WERI-Rb-1 (cell line): Measurements from ENCODE around the gene CRIP3.
"Not testable (repeated sequence)": the region's sequence is repeated elsewhere in the genome, so short reads cannot be mapped to it uniquely, and the experiment has no call there.

ENCODE experiments used
- DNase-seq: peaks from one replicate; pipeline ENCODE4 v3.0.0-alpha.2; 2020
- H3K27ac ChIP-seq: fragments of 250-450 bp; sonication (Bioruptor Pico); 2 replicates; pipeline ENCODE4 v1.5.1; 2020; ENCODE audit warnings: mild to moderate bottlenecking, moderate library complexity
- H3K27me3 ChIP-seq: fragments of 250-450 bp; sonication (Bioruptor Pico); 2 replicates; pipeline ENCODE4 v1.5.1; 2021; ENCODE audit warnings: mild to moderate bottlenecking, low read depth, moderate library complexity; ENCODE audit not compliant: insufficient read depth, severe bottlenecking
- H3K36me3 ChIP-seq: fragments of 250-450 bp; sonication (Bioruptor Pico); 2 replicates; pipeline ENCODE4 v1.5.1; 2020; ENCODE audit warnings: mild to moderate bottlenecking, moderate library complexity
- H3K4me3 ChIP-seq: 2 replicates; pipeline ENCODE4 v1.5.1; 2011; ENCODE audit warnings: low read depth, mild to moderate bottlenecking, control low read depth, low read length
- H3K9me3 ChIP-seq: fragments of 250-450 bp; sonication (Bioruptor Pico); 2 replicates; pipeline ENCODE4 v1.5.1; 2021; ENCODE audit warnings: mild to moderate bottlenecking, moderate library complexity; ENCODE audit not compliant: severe bottlenecking
- CTCF ChIP-seq: IDR thresholded peaks from 2 replicates; pipeline ENCODE4 v1.5.1; 2011; ENCODE audit warnings: low read depth, mild to moderate bottlenecking, control low read depth, inconsistent platforms, low read length

Gene CRIP3, protein sequence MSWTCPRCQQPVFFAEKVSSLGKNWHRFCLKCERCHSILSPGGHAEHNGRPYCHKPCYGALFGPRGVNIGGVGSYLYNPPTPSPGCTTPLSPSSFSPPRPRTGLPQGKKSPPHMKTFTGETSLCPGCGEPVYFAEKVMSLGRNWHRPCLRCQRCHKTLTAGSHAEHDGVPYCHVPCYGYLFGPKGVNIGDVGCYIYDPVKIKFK

GRCh38 chr6:43308101-43308989 lies at the start of gene CRIP3:
CRIP3 (minus strand) TSS chr6:43308826; CDS start chr6:43308792, 34 bp downstream.
- Histone ChIP-seq H3K27ac (no peak within 1 kb of the TSS), H3K36me3 (no peaks in the 10 kb centered on the region), H3K27me3 (no peaks in the 10 kb centered on the region), H3K4me3 (no peak within 1 kb of the TSS), H3K9me3 (no peaks in the 10 kb centered on the region)
- no peak for TF ChIP-seq CTCF
- no peak for DNase-seq

GRCh38 chr6:43355862-43356590 lies 47.4 kb upstream of the CRIP3 start:
- peaks cover 68% of the 10 kb centered on the region for H3K36me3 ChIP-seq

GRCh38 chr6:43351951-43352350 lies 43.3 kb upstream of the CRIP3 start:
- DNase-seq, H3K27ac ChIP-seq, H3K4me3 ChIP-seq, H3K9me3 ChIP-seq, H3K27me3 ChIP-seq: not testable (repeated sequence)
- H3K36me3 ChIP-seq = peaks cover 59% of the 10 kb centered on the region

More at GRCh38 chr6:43355862-43356590, 47.4 kb upstream of the CRIP3 start:
- H3K9me3 ChIP-seq = no peaks in the 10 kb centered on the region
- H3K27ac ChIP-seq = no peak overlapping the region
- H3K4me3 ChIP-seq = no peak overlapping the region
- DNase-seq = no peak
- peak; percentile 64 for TF ChIP-seq CTCF
- no peaks in the 10 kb centered on the region for H3K27me3 ChIP-seq

GRCh38 chr6:43347444-43347843 lies 38.8 kb upstream of the CRIP3 start:
- H3K27me3 ChIP-seq = no peaks in the 10 kb centered on the region
- peaks cover 65% of the 10 kb centered on the region for H3K36me3 ChIP-seq
- H3K4me3 ChIP-seq = no peak overlapping the region
- DNase-seq = no peak
- no peak overlapping the region for H3K27ac ChIP-seq
- TF ChIP-seq CTCF = no peak
- H3K9me3 ChIP-seq = no peaks in the 10 kb centered on the region

DNA sequence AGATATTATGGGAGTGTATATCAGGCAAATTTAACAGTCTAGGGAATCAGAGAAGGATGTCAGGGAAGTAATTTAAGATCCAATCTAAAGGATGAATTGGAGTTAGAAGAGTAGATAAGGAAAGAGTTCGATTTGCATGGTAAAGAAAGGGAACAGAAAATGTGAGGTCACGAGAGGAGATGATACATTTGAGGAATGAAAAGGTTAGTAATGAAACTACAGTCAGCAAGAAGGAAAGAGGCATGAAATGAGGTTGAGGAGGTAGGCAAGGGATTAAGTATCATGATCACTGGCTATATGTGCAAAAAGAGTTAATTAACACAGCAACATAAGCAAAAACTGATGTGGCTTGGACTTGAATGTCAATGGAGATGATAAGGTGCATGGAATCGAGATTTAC lies 38.4 kb upstream of the CRIP3 start:
- no peaks in the 10 kb centered on the region for H3K27me3 ChIP-seq
- peaks cover 68% of the 10 kb centered on the region for H3K36me3 ChIP-seq
- H3K9me3 ChIP-seq = no peaks in the 10 kb centered on the region
- no peak overlapping the region for H3K4me3 ChIP-seq
- DNase-seq = no peak
- H3K27ac ChIP-seq = no peak overlapping the region
- no peak for TF ChIP-seq CTCF

DNA sequence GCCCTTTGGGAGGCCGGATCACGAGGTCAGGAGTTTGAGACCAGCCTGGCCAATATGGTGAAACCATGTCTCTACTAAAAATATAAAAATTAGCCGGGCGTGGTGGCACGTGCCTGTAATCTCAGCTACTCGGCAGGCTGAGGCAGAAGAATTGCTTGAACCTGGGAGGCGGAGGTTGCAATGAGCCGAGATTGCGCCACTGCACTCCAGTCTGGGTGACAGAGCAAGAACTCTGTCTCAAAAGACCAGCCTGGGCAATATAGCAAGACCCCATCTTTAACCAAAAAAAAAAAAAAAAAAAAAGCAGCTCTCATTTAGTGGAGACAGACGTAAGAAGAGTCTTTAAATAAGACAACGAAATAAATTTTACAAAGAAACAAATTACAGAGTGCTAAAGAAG lies 37.6 kb upstream of the CRIP3 start:
- H3K4me3 ChIP-seq, H3K27me3 ChIP-seq, H3K27ac ChIP-seq, DNase-seq, H3K9me3 ChIP-seq: not testable (repeated sequence)
- H3K36me3 ChIP-seq = peaks cover 72% of the 10 kb centered on the region
